ENCODE results near the gene ST3GAL3. TPM values are rescaled to one million over a fixed set of nuclear protein-coding genes. Genes with fewer than 3 reads are reported as not detected.

ST3GAL3 gene
- total RNA-seq, 2 donors from 2014 or later = 15.5 to 20.6 TPM

DNA sequence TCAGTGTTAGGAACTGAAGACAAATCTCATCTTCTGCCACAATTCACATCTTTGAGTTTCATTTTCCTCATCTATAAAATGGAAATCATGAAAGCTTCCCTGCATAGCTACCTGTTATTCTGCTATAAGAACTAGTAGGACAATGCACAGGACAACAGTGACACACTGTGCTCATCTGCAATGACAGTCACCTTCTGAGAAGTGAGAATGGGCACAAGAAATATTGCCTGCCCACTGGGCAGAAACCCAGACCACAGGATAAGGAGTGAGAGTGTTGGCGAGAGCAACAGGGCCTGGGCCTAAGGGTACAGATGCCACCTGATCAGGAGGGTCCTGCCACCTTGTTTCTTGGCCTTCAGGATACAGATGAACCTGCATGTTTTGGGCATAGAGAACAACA lies 203.0 kb downstream of the ST3GAL3 start:
- H3K27me3 ChIP-seq = no peaks in the 10 kb centered on the region
- no peaks in the 10 kb centered on the region for H3K4me1 ChIP-seq
- DNase-seq (ENCODE audit: low spot score) = no peak
- H3K36me3 ChIP-seq = no peaks in the 10 kb centered on the region
- H3K27ac ChIP-seq = no peak overlapping the region
- no peak overlapping the region for H3K4me3 ChIP-seq
- H3K9me3 ChIP-seq = no peaks in the 10 kb centered on the region
- TF ChIP-seq, protein P1, sequence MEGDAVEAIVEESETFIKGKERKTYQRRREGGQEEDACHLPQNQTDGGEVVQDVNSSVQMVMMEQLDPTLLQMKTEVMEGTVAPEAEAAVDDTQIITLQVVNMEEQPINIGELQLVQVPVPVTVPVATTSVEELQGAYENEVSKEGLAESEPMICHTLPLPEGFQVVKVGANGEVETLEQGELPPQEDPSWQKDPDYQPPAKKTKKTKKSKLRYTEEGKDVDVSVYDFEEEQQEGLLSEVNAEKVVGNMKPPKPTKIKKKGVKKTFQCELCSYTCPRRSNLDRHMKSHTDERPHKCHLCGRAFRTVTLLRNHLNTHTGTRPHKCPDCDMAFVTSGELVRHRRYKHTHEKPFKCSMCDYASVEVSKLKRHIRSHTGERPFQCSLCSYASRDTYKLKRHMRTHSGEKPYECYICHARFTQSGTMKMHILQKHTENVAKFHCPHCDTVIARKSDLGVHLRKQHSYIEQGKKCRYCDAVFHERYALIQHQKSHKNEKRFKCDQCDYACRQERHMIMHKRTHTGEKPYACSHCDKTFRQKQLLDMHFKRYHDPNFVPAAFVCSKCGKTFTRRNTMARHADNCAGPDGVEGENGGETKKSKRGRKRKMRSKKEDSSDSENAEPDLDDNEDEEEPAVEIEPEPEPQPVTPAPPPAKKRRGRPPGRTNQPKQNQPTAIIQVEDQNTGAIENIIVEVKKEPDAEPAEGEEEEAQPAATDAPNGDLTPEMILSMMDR (IDR thresholded peaks at IDR 0.05) = no peak

DNA sequence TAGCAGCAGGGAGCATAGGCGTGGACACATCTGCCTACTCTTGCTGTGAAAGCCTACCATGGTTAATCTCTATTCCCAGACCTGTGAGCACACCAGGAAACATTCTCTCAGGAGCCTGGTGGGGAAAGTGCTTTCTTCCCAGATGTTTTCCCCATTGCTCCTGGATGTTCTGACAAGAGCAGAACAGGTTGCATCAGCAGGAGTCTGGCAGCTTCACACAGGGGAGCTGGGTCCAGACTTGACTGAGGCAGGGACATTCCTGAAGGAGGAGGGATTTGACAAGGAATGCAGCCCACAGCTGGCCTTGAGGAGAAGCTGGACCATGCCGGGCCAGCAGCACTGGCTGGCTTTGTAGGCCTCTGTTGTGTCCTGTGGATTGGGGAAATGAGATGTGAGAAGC lies 205.3 kb downstream of the ST3GAL3 start:
- TF ChIP-seq, protein P1 (IDR thresholded peaks at IDR 0.05) = no peak
- Histone ChIP-seq H3K4me1 (no peaks in the 10 kb centered on the region), H3K27ac (no peak overlapping the region), H3K36me3 (no peaks in the 10 kb centered on the region), H3K27me3 (no peaks in the 10 kb centered on the region), H3K4me3 (no peak overlapping the region), H3K9me3 (no peaks in the 10 kb centered on the region)
- DNase-seq (ENCODE audit: low spot score) = no peak

DNA sequence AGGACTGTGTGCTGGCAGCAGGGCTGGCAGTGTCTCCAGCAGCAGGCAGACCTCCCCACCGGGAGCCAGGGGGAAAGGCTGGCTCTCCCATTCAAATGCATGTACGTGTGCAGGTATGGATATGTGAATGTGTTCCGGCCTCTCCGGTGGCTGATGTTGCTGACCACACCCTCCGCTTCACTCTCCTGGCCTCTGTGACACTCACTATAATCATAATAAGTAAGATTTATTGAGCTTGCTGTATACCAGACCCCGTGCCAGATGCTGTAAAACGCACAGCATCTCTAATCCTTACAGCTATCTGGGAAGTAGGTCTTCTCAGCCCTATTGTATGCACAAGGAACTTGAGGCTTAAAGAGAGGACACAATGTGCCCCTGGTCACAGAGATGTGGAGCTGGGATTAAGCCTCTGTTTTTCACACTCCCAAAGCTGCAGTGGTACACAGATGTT lies 205.7 kb downstream of the ST3GAL3 start:
- no peak for DNase-seq (ENCODE audit: low spot score)
- H3K27me3 ChIP-seq = no peaks in the 10 kb centered on the region
- H3K4me3 ChIP-seq = no peak overlapping the region
- no peak overlapping the region for H3K27ac ChIP-seq
- no peaks in the 10 kb centered on the region for H3K4me1 ChIP-seq
- TF ChIP-seq, protein P1 (IDR thresholded peaks at IDR 0.05) = no peak
- no peaks in the 10 kb centered on the region for H3K36me3 ChIP-seq
- H3K9me3 ChIP-seq = no peaks in the 10 kb centered on the region

DNA sequence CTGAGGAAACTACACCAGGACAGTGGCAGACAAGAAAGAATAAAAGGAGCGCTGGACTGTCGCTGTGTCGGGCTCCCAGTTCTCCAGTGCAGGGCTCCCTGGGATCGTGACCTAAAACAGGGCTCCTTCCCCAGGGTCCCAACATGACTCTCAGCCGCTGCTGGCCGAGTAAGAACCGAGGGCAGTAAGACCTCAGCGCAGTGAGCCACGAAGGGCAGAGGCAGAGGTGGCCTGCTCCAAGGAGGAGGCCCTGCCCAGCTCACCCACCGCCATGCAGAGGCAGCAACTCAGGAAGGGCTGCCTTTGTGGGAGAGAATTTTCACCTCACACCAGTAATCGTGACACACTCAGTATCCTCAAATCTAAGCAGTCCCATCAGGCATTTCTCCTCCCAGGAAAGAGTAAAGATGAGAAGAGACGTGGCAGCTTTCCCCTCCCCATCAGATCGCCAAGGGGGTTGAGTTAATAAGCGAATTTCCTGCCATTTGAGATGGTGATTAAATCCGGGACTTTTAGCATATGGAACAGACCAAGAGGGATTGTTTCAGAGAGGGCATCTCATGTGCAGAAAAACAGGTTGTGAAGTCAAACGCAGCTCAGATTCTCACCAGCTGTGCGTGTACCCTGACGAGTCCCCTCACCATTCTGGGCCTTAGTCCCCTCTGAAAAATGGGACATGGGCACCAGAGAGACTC lies 206.5 kb downstream of the ST3GAL3 start:
- TF ChIP-seq, protein P1 (IDR thresholded peaks at IDR 0.05) = no peak
- Histone ChIP-seq H3K36me3 (no peaks in the 10 kb centered on the region), H3K4me3 (no peak overlapping the region), H3K9me3 (no peaks in the 10 kb centered on the region), H3K27ac (no peak overlapping the region), H3K4me1 (no peaks in the 10 kb centered on the region), H3K27me3 (no peaks in the 10 kb centered on the region)
- DNase-seq (ENCODE audit: low spot score) = no peak

DNA sequence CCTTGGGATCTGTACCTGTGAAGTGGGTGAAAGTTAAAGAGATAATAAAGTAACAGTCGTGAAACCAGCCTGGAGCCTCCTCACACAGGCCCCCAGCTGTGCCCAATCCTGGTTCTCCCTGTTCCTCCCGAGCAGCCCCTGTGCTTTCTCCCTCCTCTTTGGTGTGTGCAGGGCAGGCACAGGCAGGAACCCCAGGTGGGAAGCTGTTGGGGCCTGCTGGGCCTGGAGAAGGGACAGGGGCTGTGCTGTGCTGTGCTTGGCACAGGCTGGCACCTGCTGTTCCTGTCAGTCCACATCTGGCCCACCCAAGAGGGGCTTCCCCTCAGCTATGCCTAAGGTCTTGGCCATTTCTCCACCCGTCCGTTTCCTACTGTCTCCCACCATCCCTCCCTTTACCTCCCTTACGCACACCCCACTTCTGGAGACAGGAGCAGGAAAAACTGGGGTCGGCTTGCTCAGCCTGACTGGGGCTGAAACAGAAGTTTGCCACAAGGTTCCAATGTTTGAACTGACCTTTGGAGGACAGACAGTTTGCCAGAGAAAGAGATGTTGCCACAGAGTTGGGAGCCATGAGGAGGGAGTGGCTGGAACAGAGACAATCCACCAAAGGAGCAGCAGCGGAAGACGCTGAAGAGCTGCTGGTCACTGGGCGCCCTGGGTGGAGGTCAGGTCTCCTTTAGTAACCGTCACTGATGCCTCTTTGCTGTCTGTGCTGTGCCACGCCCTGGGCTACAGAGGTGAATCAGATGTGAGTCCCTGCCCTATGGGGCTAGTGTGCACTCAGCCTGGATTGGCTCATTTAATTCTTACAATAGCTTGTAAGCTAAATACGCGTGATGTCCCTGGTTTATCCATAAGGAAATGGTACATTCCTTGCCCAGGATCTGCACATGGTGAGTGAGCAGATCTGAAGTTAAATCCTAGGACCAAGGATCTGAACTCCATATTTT lies 207.5 kb downstream of the ST3GAL3 start:
- no peak for DNase-seq (ENCODE audit: low spot score)

More for the DNA sequence above, 207.5 kb downstream of the ST3GAL3 start:
- H3K27ac ChIP-seq = no peak overlapping the region
- H3K4me3 ChIP-seq = no peak overlapping the region
- TF ChIP-seq, protein P1 (IDR thresholded peaks at IDR 0.05) = no peak
- H3K9me3 ChIP-seq = no peaks in the 10 kb centered on the region
- H3K4me1 ChIP-seq = no peaks in the 10 kb centered on the region
- no peaks in the 10 kb centered on the region for H3K27me3 ChIP-seq
- H3K36me3 ChIP-seq = no peaks in the 10 kb centered on the region

All from right atrium auricular region (tissue), 2 donors.